Astrocyte (in vitro differentiated cells and primary cell): ENCODE measurements around the gene IL17RD. TPM values are rescaled to one million over a fixed set of nuclear protein-coding genes. Genes with fewer than 3 reads are reported as not detected.

Experiments
- DNase-seq: peaks from one replicate; pipeline ENCODE4 v3.0.0-alpha.2; 2010; ENCODE audit warnings: low read depth
- FAIRE-seq: peaks from 2 replicates; lab custom pipeline; 2011; peaks lifted over from hg19 to GRCh38; lab: Jason Lieb, UNC
- H2AFZ ChIP-seq: 2 replicates; pipeline ENCODE4 v1.6.0; 2012; ENCODE audit warnings: low read depth, low read length, inconsistent platforms
- H3K27ac ChIP-seq: 2 replicates; pipeline ENCODE4 v1.5.1; 2011; ENCODE audit warnings: low read depth, low read length, inconsistent platforms
- H3K27me3 ChIP-seq: 2 replicates; pipeline ENCODE4 v1.6.0; 2011; ENCODE audit warnings: low read length, inconsistent platforms; ENCODE audit not compliant: insufficient read depth
- H3K36me3 ChIP-seq: 2 replicates; pipeline ENCODE4 v1.5.1; 2011; ENCODE audit warnings: low read length, inconsistent platforms; ENCODE audit not compliant: insufficient read depth
- H3K4me1 ChIP-seq: 2 replicates; pipeline ENCODE4 v1.5.1; 2011; ENCODE audit warnings: low read length, inconsistent platforms; ENCODE audit not compliant: insufficient read depth
- H3K4me2 ChIP-seq: 2 replicates; pipeline ENCODE4 v1.6.0; 2012; ENCODE audit warnings: low read length, inconsistent platforms
- H3K4me3 ChIP-seq: 2 replicates; pipeline ENCODE4 v1.5.1; 2011; ENCODE audit warnings: low read depth, mild to moderate bottlenecking, low read length, inconsistent platforms; ENCODE audit not compliant: insufficient read depth
- H3K79me2 ChIP-seq: 2 replicates; pipeline ENCODE4 v1.6.0; 2012; ENCODE audit warnings: mild to moderate bottlenecking, low read length, inconsistent platforms; ENCODE audit not compliant: insufficient read depth
- H3K9ac ChIP-seq: 2 replicates; pipeline ENCODE4 v1.6.0; 2012; ENCODE audit warnings: mild to moderate bottlenecking, low read length, inconsistent platforms
- H3K9me3 ChIP-seq: 2 replicates; pipeline ENCODE4 v1.5.1; 2012; ENCODE audit warnings: low read depth, mild to moderate bottlenecking, low read length, inconsistent platforms; ENCODE audit not compliant: insufficient read depth
- H4K20me1 ChIP-seq: 2 replicates; pipeline ENCODE4 v1.6.0; 2012; ENCODE audit warnings: low read length, inconsistent platforms; ENCODE audit not compliant: insufficient read depth
- H3K27ac Mint-ChIP-seq: one replicate; pipeline ENCODE4 v1.8.0; 2021; ENCODE audit warnings: mild to moderate bottlenecking, mixed read lengths; ENCODE audit not compliant: unreplicated experiment
- H3K27me3 Mint-ChIP-seq: one replicate; pipeline ENCODE4 v1.8.0; 2021; ENCODE audit warnings: low read depth, mixed read lengths; ENCODE audit not compliant: unreplicated experiment
- H3K36me3 Mint-ChIP-seq: one replicate; pipeline ENCODE4 v1.8.0; 2021; ENCODE audit warnings: low read depth, mixed read lengths; ENCODE audit not compliant: unreplicated experiment
- H3K4me1 Mint-ChIP-seq: one replicate; pipeline ENCODE4 v1.8.0; 2021; ENCODE audit warnings: low read depth, mixed read lengths; ENCODE audit not compliant: unreplicated experiment
- H3K4me3 Mint-ChIP-seq: one replicate; pipeline ENCODE4 v1.8.0; 2021; ENCODE audit warnings: mild to moderate bottlenecking, moderate library complexity, mixed read lengths; ENCODE audit not compliant: unreplicated experiment
- H3K9me3 Mint-ChIP-seq: one replicate; pipeline ENCODE4 v1.8.0; 2021; ENCODE audit warnings: mild to moderate bottlenecking, mixed read lengths; ENCODE audit not compliant: unreplicated experiment
- EZH2 ChIP-seq: IDR thresholded peaks from 2 replicates; pipeline ENCODE4 v1.6.1; 2012; ENCODE audit warnings: mild to moderate bottlenecking, low read length, inconsistent platforms; ENCODE audit not compliant: insufficient read depth
- total RNA-seq: library from RNA; stranded (reverse); gene quantifications from 2 replicates; pipeline ENCODE4 v1.2.1, GENCODE V29; 2021
- TF ChIP-seq, protein P1 (sequence below): IDR thresholded peaks from 2 replicates; pipeline ENCODE4 v1.5.1; 2011; ENCODE audit warnings: low read depth, mild to moderate bottlenecking, inconsistent platforms, low read length, moderate library complexity; ENCODE audit not compliant: insufficient read depth

IL17RD gene
- total RNA-seq, 1 donor from 2014 or later: 13.0 TPM

DNA sequence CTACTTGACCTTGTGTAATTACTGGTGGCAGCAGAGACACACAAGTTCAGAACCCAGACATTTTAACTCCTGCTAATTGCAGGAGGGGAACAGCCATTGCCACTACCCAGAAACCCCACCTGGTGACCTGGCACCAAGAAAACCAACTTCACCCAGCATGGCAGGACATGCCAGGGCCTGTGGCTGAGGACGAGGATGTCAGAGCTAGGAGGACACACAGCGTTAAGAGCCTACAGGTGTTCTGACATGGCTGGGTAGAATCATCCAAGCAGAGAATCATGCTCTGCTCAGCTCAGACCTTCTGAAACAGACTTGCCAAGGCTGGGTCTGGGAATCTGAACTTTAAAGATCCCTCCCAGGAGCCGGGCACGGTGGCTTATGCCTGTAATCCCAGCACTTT, 116.4 kb downstream of the IL17RD start:
- H2AFZ ChIP-seq: no peak overlapping the region
- H3K9me3 ChIP-seq: no peaks in the 10 kb centered on the region
- Mint-ChIP-seq H3K27ac (no peak overlapping the region), H3K9me3 (no peaks in the 10 kb centered on the region), H3K36me3 (peaks cover 7% of the 10 kb centered on the region), H3K27me3 (peaks cover 8% of the 10 kb centered on the region), H3K4me1 (no peaks in the 10 kb centered on the region), H3K4me3 (no peak overlapping the region)
- no peak overlapping the region for H3K4me3 ChIP-seq
- no peak for FAIRE-seq
- H3K27ac ChIP-seq: no peak overlapping the region
- no peak overlapping the region for H3K4me2 ChIP-seq
- TF ChIP-seq, protein P1, sequence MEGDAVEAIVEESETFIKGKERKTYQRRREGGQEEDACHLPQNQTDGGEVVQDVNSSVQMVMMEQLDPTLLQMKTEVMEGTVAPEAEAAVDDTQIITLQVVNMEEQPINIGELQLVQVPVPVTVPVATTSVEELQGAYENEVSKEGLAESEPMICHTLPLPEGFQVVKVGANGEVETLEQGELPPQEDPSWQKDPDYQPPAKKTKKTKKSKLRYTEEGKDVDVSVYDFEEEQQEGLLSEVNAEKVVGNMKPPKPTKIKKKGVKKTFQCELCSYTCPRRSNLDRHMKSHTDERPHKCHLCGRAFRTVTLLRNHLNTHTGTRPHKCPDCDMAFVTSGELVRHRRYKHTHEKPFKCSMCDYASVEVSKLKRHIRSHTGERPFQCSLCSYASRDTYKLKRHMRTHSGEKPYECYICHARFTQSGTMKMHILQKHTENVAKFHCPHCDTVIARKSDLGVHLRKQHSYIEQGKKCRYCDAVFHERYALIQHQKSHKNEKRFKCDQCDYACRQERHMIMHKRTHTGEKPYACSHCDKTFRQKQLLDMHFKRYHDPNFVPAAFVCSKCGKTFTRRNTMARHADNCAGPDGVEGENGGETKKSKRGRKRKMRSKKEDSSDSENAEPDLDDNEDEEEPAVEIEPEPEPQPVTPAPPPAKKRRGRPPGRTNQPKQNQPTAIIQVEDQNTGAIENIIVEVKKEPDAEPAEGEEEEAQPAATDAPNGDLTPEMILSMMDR: no peak
- TF ChIP-seq EZH2: no peak
- no peaks in the 10 kb centered on the region for H3K36me3 ChIP-seq
- H3K27me3 ChIP-seq: no peaks in the 10 kb centered on the region
- no peak for DNase-seq
- H4K20me1 ChIP-seq: peaks cover 12% of the 10 kb centered on the region
- no peak overlapping the region for H3K9ac ChIP-seq
- H3K4me1 ChIP-seq: no peaks in the 10 kb centered on the region
- no peaks in the 10 kb centered on the region for H3K79me2 ChIP-seq

DNA sequence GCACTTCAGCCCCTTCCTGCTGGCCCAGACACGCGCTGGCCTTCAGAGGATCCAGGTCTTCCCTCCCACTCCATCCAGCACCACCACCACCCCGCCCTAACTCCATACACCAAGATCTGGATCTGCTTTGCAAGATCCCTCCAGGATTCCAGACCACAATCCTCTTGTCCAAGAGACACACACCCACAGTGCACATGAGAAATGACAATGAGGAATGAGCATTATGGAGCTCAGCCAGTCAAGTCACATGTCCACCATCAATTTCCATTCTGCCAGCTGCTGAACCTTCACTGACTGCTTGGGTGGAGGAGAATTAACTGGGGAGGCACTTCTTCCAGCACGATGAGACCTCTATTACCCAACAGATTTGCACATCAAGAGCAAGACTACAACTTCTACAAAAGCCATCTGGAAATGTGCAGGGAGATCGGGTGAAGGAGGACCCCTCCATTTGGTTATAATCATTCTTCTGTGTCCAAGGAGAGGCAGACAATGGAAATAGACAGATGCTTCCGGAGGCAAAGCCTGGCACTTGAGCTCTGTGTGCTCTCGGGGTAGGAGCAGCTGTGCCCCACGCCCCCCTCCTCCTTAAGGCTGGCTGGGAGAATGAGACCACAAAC, 117.0 kb downstream of the IL17RD start:
- no peak overlapping the region for H3K4me2 ChIP-seq
- TF ChIP-seq, protein P1: no peak
- TF ChIP-seq EZH2: no peak
- FAIRE-seq (no peak), DNase-seq (peak; percentile 73)
- peaks cover 7% of the 10 kb centered on the region for H3K36me3 Mint-ChIP-seq
- no peaks in the 10 kb centered on the region for H3K27me3 ChIP-seq
- H4K20me1 ChIP-seq: peaks cover 12% of the 10 kb centered on the region
- no peaks in the 10 kb centered on the region for H3K36me3 ChIP-seq
- no peak overlapping the region for H3K4me3 Mint-ChIP-seq
- no peak overlapping the region for H3K27ac ChIP-seq
- H3K27ac Mint-ChIP-seq: no peak overlapping the region
- no peaks in the 10 kb centered on the region for H3K79me2 ChIP-seq
- no peaks in the 10 kb centered on the region for H3K9me3 ChIP-seq
- H3K9me3 Mint-ChIP-seq: no peaks in the 10 kb centered on the region
- H3K4me1 ChIP-seq: no peaks in the 10 kb centered on the region
- H2AFZ ChIP-seq: no peak overlapping the region
- H3K4me1 Mint-ChIP-seq: no peaks in the 10 kb centered on the region
- no peak overlapping the region for H3K9ac ChIP-seq
- peaks cover 8% of the 10 kb centered on the region for H3K27me3 Mint-ChIP-seq
- H3K4me3 ChIP-seq: no peak overlapping the region

DNA sequence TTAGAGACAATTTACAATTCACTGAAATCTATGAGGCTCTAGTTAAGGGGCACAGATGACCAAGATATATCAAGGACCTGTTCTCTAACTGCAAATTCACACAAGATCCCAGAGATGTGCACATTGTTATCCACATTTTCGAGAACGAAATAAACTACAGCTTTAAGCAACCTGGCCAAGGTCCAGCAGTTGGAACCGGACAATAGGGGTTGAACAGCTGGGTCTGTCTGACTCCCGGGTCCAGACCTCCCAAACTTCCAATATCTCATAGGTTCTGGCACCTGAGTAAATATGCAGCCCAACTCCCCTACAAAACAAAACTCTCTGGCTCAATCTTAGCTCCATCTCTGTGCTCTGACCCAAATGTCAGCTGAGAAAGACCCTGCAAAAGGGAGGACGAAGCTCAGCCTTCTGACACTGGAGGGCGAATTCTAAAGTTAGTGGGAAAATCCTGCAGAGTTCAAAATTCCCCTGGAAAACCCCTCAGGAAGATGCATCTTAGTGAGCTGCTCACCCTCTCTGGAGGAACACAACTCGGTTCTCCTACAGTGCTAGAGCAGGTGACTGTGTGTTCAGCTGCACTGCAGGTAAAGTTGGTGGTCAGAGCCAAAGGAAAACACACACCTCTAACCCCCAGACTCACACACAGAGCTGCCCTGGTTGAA, 118.9 kb downstream of the IL17RD start:
- H3K36me3 Mint-ChIP-seq: peaks cover 7% of the 10 kb centered on the region
- DNase-seq: no peak
- peaks cover 16% of the 10 kb centered on the region for H4K20me1 ChIP-seq
- no peaks in the 10 kb centered on the region for H3K4me1 Mint-ChIP-seq
- H3K27ac Mint-ChIP-seq: no peak overlapping the region
- no peak for TF ChIP-seq EZH2
- TF ChIP-seq, protein P1: no peak
- no peak overlapping the region for H3K27ac ChIP-seq
- H3K4me3 ChIP-seq: no peak overlapping the region
- peaks cover 8% of the 10 kb centered on the region for H3K27me3 Mint-ChIP-seq
- H2AFZ ChIP-seq: no peak overlapping the region
- H3K27me3 ChIP-seq: no peaks in the 10 kb centered on the region
- no peak for FAIRE-seq
- H3K36me3 ChIP-seq: no peaks in the 10 kb centered on the region
- no peak overlapping the region for H3K4me2 ChIP-seq
- H3K9me3 ChIP-seq: no peaks in the 10 kb centered on the region
- H3K9ac ChIP-seq: no peak overlapping the region
- no peaks in the 10 kb centered on the region for H3K9me3 Mint-ChIP-seq
- no peak overlapping the region for H3K4me3 Mint-ChIP-seq
- no peaks in the 10 kb centered on the region for H3K79me2 ChIP-seq
- H3K4me1 ChIP-seq: no peaks in the 10 kb centered on the region
